ENCODE measurements around the gene ATP6V0D1.
"Not testable (repeated sequence)": the region's sequence is repeated elsewhere in the genome, so short reads cannot be mapped to it uniquely, and the experiment has no call there.

The ATP6V0D1 gene

GRCh38 chr16:67480833-67481560, at the start of gene ATP6V0D1:
Gene ATP6V0D1, minus strand, starts transcription at chr16:67481157. Its CDS starts 71 bp downstream, at chr16:67481086.
- DNase-seq (ENCODE audit: low read depth), result peak; percentile 98

- no peak for DNase-seq (ENCODE audit: low read depth)
Observed at GRCh38 chr16:67530013-67530939, 49.3 kb upstream of the ATP6V0D1 start.

- DNase-seq (ENCODE audit: low read depth), result no peak
Observed at GRCh38 chr16:67529582-67530012, 48.6 kb upstream of the ATP6V0D1 start.

GRCh38 chr16:67528870-67529581, 48.1 kb upstream of the ATP6V0D1 start:
- no peak for DNase-seq (ENCODE audit: low read depth)

GRCh38 chr16:67528222-67528869, 47.4 kb upstream of the ATP6V0D1 start, which contains the start of gene RIPOR1:
Gene RIPOR1, plus strand, starts transcription at chr16:67528829. Its CDS starts 9,618 bp downstream, at chr16:67538447.
- no peak for DNase-seq (ENCODE audit: low read depth)

GRCh38 chr16:67526149-67526791, 45.3 kb upstream of the ATP6V0D1 start:
- no peak for DNase-seq (ENCODE audit: low read depth)

GRCh38 chr16:67525176-67525860, 44.4 kb upstream of the ATP6V0D1 start:
- DNase-seq (ENCODE audit: low read depth), result no peak

GRCh38 chr16:67521095-67521804, 40.3 kb upstream of the ATP6V0D1 start:
- peak; percentile 97 for DNase-seq (ENCODE audit: low read depth)

GRCh38 chr16:67519242-67519641, 38.3 kb upstream of the ATP6V0D1 start:
- DNase-seq (ENCODE audit: low read depth), result no peak

GRCh38 chr16:67518676-67519075, 37.7 kb upstream of the ATP6V0D1 start:
- no peak for DNase-seq (ENCODE audit: low read depth)

GRCh38 chr16:67517661-67518423, 36.9 kb upstream of the ATP6V0D1 start:
- no peak for DNase-seq (ENCODE audit: low read depth)

- DNase-seq (ENCODE audit: low read depth), result no peak
Observed at GRCh38 chr16:67517155-67517445, 36.1 kb upstream of the ATP6V0D1 start.

- no peak for DNase-seq (ENCODE audit: low read depth)
Observed at GRCh38 chr16:67516296-67517154, 35.6 kb upstream of the ATP6V0D1 start.

- peak; percentile 67 for DNase-seq (ENCODE audit: low read depth)
Observed at GRCh38 chr16:67514382-67514828, 33.4 kb upstream of the ATP6V0D1 start.

- DNase-seq (ENCODE audit: low read depth), result not testable (repeated sequence)
Observed at GRCh38 chr16:67513892-67514291, 32.9 kb upstream of the ATP6V0D1 start.

- no peak for DNase-seq (ENCODE audit: low read depth)
Observed at GRCh38 chr16:67509016-67509415, 28.1 kb upstream of the ATP6V0D1 start.

GRCh38 chr16:67506468-67506867, 25.5 kb upstream of the ATP6V0D1 start:
- no peak for DNase-seq (ENCODE audit: low read depth)

Measured in activated T-cell treated with anti-CD3 and anti-CD28 coated beads for 24 hours (primary cell).